Putamen (tissue), 1 donor: Measurements from ENCODE around the gene GFRA4.

ENCODE experiments used
- DNase-seq: peaks from one replicate; pipeline ENCODE4 v3.0.0-alpha.2; 2016; ENCODE audit warnings: low spot score

GFRA4 gene

GRCh38 chr20:3653921-3654320 lies 9.3 kb downstream of the GFRA4 start:
- no peak for DNase-seq

GRCh38 chr20:3652676-3653596 lies 10.3 kb downstream of the GFRA4 start:
- DNase-seq, result no peak

- no peak for DNase-seq
Measured at GRCh38 chr20:3652221-3652620, 11.0 kb downstream of the GFRA4 start.

- no peak for DNase-seq
Measured at GRCh38 chr20:3651204-3651962, 11.8 kb downstream of the GFRA4 start.

GRCh38 chr20:3648951-3649350 lies 14.2 kb downstream of the GFRA4 start:
- DNase-seq, result no peak

- no peak for DNase-seq
Measured at GRCh38 chr20:3647473-3647872, 15.7 kb downstream of the GFRA4 start.

- no peak for DNase-seq
Measured at GRCh38 chr20:3646651-3647050, 16.5 kb downstream of the GFRA4 start.

GRCh38 chr20:3646067-3646440 lies 17.1 kb downstream of the GFRA4 start:
- no peak for DNase-seq

- DNase-seq, result no peak
Measured at GRCh38 chr20:3645309-3646066, 17.7 kb downstream of the GFRA4 start.

- no peak for DNase-seq
Measured at GRCh38 chr20:3640259-3640658, 22.9 kb downstream of the GFRA4 start.

GRCh38 chr20:3635346-3635745 lies 27.9 kb downstream of the GFRA4 start:
- DNase-seq, result no peak

- DNase-seq, result no peak
Measured at GRCh38 chr20:3633913-3634478, 29.2 kb downstream of the GFRA4 start.

- no peak for DNase-seq
Measured at GRCh38 chr20:3632311-3633004, 30.7 kb downstream of the GFRA4 start.

GRCh38 chr20:3631534-3631933 lies 31.7 kb downstream of the GFRA4 start:
- no peak for DNase-seq

GRCh38 chr20:3630429-3630828 lies 32.8 kb downstream of the GFRA4 start:
- no peak for DNase-seq

GRCh38 chr20:3629893-3630292 lies 33.3 kb downstream of the GFRA4 start:
- DNase-seq, result no peak

- DNase-seq, result no peak
Measured at GRCh38 chr20:3628502-3629314, 34.5 kb downstream of the GFRA4 start.

- no peak for DNase-seq
Measured at GRCh38 chr20:3627476-3627875, 35.7 kb downstream of the GFRA4 start.

GRCh38 chr20:3622406-3622805 lies 40.8 kb downstream of the GFRA4 start:
- no peak for DNase-seq

- DNase-seq, result no peak
Measured at GRCh38 chr20:3621111-3621510, 42.1 kb downstream of the GFRA4 start.

- DNase-seq, result no peak
Measured at GRCh38 chr20:3616250-3616649, 46.9 kb downstream of the GFRA4 start.
